ENCODE results near the gene AURKAIP1. TPM values are rescaled to one million over a fixed set of nuclear protein-coding genes. Genes with fewer than 3 reads are reported as not detected.

Gene AURKAIP1
- total and polyA plus RNA-seq, 2 of the 13 experiments (the other 11 are each of a cell fraction or from before 2014, with no cell fraction given) = 69.5 to 175 TPM

DNA sequence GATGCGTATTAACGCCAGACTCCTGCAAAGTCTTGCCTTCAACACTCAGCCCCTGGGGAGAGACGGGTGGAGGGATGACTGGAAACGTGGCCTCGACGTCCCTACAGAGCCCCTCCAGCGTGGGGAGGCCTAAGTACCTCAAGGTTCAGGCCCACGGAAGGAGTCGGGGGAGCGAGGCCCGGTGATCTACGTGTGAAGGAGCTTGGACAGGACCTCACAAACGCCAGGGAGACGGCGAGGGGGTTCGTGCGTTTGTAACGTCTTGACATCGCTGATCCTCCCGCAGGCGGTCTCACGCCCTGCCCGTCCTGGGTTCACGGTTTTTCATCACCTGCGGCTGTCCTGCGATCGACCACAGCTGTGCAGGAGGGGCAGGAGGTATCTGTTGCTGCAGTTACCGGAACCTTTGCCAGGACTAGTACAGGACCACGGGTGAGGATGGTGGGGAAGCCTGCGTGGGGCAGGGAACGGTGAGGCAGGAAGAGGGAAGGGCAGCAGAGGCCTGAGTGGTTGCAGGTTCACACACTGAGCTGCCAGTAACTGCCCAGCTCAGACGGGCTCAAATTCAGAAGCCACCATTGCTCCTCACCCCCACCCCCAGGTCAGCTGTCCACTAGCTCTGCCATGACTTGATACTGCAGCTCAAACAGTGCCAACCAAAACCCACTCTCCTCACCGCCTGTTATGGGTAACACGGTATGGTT lies 25.0 kb upstream of the AURKAIP1 start (continued):
- TF ChIP-seq, protein P1, sequence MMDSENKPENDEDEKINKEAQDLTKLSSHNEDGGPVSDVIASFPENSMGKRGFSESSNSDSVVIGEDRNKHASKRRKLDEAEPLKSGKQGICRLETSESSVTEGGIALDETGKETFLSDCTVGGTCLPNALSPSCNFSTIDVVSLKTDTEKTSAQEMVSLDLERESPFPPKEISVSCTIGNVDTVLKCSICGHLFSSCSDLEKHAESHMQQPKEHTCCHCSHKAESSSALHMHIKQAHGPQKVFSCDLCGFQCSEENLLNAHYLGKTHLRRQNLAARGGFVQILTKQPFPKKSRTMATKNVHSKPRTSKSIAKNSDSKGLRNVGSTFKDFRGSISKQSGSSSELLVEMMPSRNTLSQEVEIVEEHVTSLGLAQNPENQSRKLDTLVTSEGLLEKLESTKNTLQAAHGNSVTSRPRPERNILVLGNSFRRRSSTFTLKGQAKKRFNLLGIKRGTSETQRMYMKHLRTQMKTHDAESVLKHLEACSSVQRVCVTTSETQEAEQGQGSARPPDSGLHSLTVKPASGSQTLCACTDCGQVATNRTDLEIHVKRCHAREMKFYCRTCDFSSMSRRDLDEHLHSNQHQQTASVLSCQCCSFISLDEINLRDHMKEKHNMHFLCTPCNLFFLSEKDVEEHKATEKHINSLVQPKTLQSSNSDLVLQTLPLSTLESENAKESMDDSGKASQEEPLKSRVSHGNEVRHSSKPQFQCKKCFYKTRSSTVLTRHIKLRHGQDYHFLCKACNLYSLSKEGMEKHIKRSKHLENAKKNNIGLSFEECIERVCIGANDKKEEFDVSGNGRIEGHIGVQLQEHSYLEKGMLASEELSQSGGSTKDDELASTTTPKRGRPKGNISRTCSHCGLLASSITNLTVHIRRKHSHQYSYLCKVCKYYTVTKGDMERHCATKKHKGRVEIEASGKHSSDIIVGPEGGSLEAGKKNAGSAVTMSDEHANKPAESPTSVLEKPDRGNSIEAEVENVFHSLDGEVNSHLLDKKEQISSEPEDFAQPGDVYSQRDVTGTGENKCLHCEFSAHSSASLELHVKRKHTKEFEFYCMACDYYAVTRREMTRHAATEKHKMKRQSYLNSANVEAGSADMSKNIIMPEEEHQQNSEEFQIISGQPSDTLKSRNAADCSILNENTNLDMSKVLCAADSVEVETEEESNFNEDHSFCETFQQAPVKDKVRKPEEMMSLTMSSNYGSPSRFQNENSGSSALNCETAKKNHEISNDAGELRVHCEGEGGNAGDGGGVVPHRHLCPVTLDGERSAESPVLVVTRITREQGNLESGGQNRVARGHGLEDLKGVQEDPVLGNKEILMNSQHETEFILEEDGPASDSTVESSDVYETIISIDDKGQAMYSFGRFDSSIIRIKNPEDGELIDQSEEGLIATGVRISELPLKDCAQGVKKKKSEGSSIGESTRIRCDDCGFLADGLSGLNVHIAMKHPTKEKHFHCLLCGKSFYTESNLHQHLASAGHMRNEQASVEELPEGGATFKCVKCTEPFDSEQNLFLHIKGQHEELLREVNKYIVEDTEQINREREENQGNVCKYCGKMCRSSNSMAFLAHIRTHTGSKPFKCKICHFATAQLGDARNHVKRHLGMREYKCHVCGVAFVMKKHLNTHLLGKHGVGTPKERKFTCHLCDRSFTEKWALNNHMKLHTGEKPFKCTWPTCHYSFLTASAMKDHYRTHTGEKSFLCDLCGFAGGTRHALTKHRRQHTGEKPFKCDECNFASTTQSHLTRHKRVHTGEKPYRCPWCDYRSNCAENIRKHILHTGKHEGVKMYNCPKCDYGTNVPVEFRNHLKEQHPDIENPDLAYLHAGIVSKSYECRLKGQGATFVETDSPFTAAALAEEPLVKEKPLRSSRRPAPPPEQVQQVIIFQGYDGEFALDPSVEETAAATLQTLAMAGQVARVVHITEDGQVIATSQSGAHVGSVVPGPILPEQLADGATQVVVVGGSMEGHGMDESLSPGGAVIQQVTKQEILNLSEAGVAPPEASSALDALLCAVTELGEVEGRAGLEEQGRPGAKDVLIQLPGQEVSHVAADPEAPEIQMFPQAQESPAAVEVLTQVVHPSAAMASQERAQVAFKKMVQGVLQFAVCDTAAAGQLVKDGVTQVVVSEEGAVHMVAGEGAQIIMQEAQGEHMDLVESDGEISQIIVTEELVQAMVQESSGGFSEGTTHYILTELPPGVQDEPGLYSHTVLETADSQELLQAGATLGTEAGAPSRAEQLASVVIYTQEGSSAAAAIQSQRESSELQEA (CRISPR knock-in tag; IDR thresholded peaks at IDR 0.05; ENCODE audit: not compliant biosample characterization) = no peak
- TF ChIP-seq BORCS8-MEF2B (CRISPR knock-in tag; IDR thresholded peaks at IDR 0.05) = no peak; the same call in 1 of the 2 replicates
- TF ChIP-seq, protein P2, sequence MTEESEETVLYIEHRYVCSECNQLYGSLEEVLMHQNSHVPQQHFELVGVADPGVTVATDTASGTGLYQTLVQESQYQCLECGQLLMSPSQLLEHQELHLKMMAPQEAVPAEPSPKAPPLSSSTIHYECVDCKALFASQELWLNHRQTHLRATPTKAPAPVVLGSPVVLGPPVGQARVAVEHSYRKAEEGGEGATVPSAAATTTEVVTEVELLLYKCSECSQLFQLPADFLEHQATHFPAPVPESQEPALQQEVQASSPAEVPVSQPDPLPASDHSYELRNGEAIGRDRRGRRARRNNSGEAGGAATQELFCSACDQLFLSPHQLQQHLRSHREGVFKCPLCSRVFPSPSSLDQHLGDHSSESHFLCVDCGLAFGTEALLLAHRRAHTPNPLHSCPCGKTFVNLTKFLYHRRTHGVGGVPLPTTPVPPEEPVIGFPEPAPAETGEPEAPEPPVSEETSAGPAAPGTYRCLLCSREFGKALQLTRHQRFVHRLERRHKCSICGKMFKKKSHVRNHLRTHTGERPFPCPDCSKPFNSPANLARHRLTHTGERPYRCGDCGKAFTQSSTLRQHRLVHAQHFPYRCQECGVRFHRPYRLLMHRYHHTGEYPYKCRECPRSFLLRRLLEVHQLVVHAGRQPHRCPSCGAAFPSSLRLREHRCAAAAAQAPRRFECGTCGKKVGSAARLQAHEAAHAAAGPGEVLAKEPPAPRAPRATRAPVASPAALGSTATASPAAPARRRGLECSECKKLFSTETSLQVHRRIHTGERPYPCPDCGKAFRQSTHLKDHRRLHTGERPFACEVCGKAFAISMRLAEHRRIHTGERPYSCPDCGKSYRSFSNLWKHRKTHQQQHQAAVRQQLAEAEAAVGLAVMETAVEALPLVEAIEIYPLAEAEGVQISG (CRISPR knock-in tag; IDR thresholded peaks at IDR 0.05) = no peak
- no peak for TF ChIP-seq NR1H2 (CRISPR knock-in tag; IDR thresholded peaks at IDR 0.05; ENCODE audit: borderline replicate concordance, low read depth)
- TF ChIP-seq SP5 (CRISPR knock-in tag; IDR thresholded peaks at IDR 0.05; ENCODE audit: borderline replicate concordance, low read depth) = no peak
- TF ChIP-seq PHF21A (CRISPR knock-in tag; IDR thresholded peaks at IDR 0.05) = no peak
- TF ChIP-seq MTF2 (CRISPR knock-in tag; IDR thresholded peaks at IDR 0.05; ENCODE audit: borderline replicate concordance) = no peak
- TF ChIP-seq SOX6 (IDR thresholded peaks at IDR 0.05) = no peak
- no peak for TF ChIP-seq SOX6 (CRISPR knock-in tag; IDR thresholded peaks at IDR 0.05)
- TF ChIP-seq, protein P3, sequence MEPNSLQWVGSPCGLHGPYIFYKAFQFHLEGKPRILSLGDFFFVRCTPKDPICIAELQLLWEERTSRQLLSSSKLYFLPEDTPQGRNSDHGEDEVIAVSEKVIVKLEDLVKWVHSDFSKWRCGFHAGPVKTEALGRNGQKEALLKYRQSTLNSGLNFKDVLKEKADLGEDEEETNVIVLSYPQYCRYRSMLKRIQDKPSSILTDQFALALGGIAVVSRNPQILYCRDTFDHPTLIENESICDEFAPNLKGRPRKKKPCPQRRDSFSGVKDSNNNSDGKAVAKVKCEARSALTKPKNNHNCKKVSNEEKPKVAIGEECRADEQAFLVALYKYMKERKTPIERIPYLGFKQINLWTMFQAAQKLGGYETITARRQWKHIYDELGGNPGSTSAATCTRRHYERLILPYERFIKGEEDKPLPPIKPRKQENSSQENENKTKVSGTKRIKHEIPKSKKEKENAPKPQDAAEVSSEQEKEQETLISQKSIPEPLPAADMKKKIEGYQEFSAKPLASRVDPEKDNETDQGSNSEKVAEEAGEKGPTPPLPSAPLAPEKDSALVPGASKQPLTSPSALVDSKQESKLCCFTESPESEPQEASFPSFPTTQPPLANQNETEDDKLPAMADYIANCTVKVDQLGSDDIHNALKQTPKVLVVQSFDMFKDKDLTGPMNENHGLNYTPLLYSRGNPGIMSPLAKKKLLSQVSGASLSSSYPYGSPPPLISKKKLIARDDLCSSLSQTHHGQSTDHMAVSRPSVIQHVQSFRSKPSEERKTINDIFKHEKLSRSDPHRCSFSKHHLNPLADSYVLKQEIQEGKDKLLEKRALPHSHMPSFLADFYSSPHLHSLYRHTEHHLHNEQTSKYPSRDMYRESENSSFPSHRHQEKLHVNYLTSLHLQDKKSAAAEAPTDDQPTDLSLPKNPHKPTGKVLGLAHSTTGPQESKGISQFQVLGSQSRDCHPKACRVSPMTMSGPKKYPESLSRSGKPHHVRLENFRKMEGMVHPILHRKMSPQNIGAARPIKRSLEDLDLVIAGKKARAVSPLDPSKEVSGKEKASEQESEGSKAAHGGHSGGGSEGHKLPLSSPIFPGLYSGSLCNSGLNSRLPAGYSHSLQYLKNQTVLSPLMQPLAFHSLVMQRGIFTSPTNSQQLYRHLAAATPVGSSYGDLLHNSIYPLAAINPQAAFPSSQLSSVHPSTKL (CRISPR knock-in tag; IDR thresholded peaks at IDR 0.05) = no peak
- no peak for TF ChIP-seq SMARCE1 (IDR thresholded peaks at IDR 0.05; ENCODE audit: borderline replicate concordance)
- TF ChIP-seq, protein P4, sequence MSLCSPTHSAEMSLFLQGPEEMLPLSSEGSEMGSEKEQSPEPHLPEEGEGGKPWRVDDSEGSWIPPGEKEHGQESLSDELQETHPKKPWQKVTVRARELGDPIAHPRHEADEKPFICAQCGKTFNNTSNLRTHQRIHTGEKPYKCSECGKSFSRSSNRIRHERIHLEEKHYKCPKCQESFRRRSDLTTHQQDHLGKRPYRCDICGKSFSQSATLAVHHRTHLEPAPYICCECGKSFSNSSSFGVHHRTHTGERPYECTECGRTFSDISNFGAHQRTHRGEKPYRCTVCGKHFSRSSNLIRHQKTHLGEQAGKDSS (CRISPR knock-in tag; IDR thresholded peaks at IDR 0.05; ENCODE audit: borderline replicate concordance, low read depth) = no peak
- no peak for TF ChIP-seq CBFB (CRISPR knock-in tag; IDR thresholded peaks at IDR 0.05)
- TF ChIP-seq BRD4 (CRISPR knock-in tag; IDR thresholded peaks at IDR 0.05) = peak; percentile 32; the same call in 1 of the 2 replicates
